ENCODE results near the gene H2BW1. TPM values are rescaled to one million over a fixed set of nuclear protein-coding genes. Genes with fewer than 3 reads are reported as not detected.
"Not testable (repeated sequence)": the region's sequence is repeated elsewhere in the genome, so short reads cannot be mapped to it uniquely, and the experiment has no call there.

H2BW1 gene
- total RNA-seq, 1 donor from 2014 or later = not detected

GRCh38 chrX:103999234-103999633, 14.3 kb downstream of the H2BW1 start:
- Histone ChIP-seq H4K20me1 (ENCODE audit: low read depth) (no peaks in the 10 kb centered on the region), H3F3A (ENCODE audit: low read depth) (no peaks in the 10 kb centered on the region), H3K27ac (no peak overlapping the region), H3K4me3 (no peak overlapping the region), H3K9me3 (ENCODE audit: low read depth) (no peaks in the 10 kb centered on the region), H2AFZ (replicated peaks) (no peak overlapping the region), H3K27me3 (no peaks in the 10 kb centered on the region), H3K36me3 (no peaks in the 10 kb centered on the region), H3K9ac (no peak overlapping the region), H3K4me2 (no peak overlapping the region), H3K4me1 (no peaks in the 10 kb centered on the region), H3K79me2 (ENCODE audit: low read depth) (no peaks in the 10 kb centered on the region)
- Mint-ChIP-seq H3K4me3 (no peak overlapping the region), H3K36me3 (no peaks in the 10 kb centered on the region), H3K27me3 (ENCODE audit: insufficient read depth, low read depth) (peaks cover 2% of the 10 kb centered on the region), H3K4me1 (peaks cover 4% of the 10 kb centered on the region), H3K9me3 (no peaks in the 10 kb centered on the region), H3K27ac (no peak overlapping the region)
- TF ChIP-seq EZH2 (IDR thresholded peaks at IDR 0.05) (no peak), EZH2phosphoT487 (IDR thresholded peaks at IDR 0.05) (no peak), CTCF (IDR thresholded peaks at IDR 0.05) (no peak)
- no peak for DNase-seq (ENCODE audit: low spot score)

- DNase-seq (ENCODE audit: low spot score); H3K4me1 Mint-ChIP-seq; H3K27ac ChIP-seq; H2AFZ ChIP-seq (replicated peaks); H3K9me3 Mint-ChIP-seq; H3K27ac Mint-ChIP-seq; H3K4me3 Mint-ChIP-seq; H3K79me2 ChIP-seq (ENCODE audit: low read depth); H3K36me3 ChIP-seq; H3K4me2 ChIP-seq; H3K27me3 ChIP-seq; H3K4me1 ChIP-seq; H3K9me3 ChIP-seq (ENCODE audit: low read depth); H3K27me3 Mint-ChIP-seq (ENCODE audit: insufficient read depth, low read depth); H3K36me3 Mint-ChIP-seq; H4K20me1 ChIP-seq (ENCODE audit: low read depth); H3K9ac ChIP-seq; H3K4me3 ChIP-seq; H3F3A ChIP-seq (ENCODE audit: low read depth): not testable (repeated sequence)
These were observed 30.0 kb downstream of the H2BW1 start for GRCh38 chrX:103983508-103983907.

GRCh38 chrX:103962411-103963278, 50.9 kb downstream of the H2BW1 start, which contains the start of gene TMSB15B:
Gene TMSB15B, plus strand, starts transcription at chrX:103962627.
- not testable (repeated sequence) for H3K9ac ChIP-seq; H3K27me3 ChIP-seq; H4K20me1 ChIP-seq (ENCODE audit: low read depth); DNase-seq (ENCODE audit: low spot score); H3K36me3 ChIP-seq; H3K27ac Mint-ChIP-seq; H3K27me3 Mint-ChIP-seq (ENCODE audit: insufficient read depth, low read depth); H3K4me2 ChIP-seq; H3K4me1 ChIP-seq; H3K9me3 Mint-ChIP-seq; H2AFZ ChIP-seq (replicated peaks); H3K27ac ChIP-seq; H3K9me3 ChIP-seq (ENCODE audit: low read depth); H3K79me2 ChIP-seq (ENCODE audit: low read depth); H3K4me1 Mint-ChIP-seq; H3K36me3 Mint-ChIP-seq; H3F3A ChIP-seq (ENCODE audit: low read depth); H3K4me3 Mint-ChIP-seq; H3K4me3 ChIP-seq

Other genes starting within 250 kb of the H2BW1 start
- 106 and 107 TPM in 2 replicates for gene PLP1, start 236.9 kb downstream of the H2BW1 start, total RNA-seq (ENCODE audit: low replicate concordance)
- 2.2 and 2.4 TPM in 2 replicates for gene RAB9B, start 181.5 kb downstream of the H2BW1 start, total RNA-seq (ENCODE audit: low replicate concordance)
- 30.2 and 47.4 TPM in 2 replicates for gene TMSB15B, start 51.1 kb downstream of the H2BW1 start, total RNA-seq (ENCODE audit: low replicate concordance)
- not detected in 2 replicates for gene H2BW2, start 26.2 kb upstream of the H2BW1 start, total RNA-seq (ENCODE audit: low replicate concordance)
- 18.8 and 20.6 TPM in 2 replicates for gene TMSB15C, start 62.5 kb upstream of the H2BW1 start, total RNA-seq (ENCODE audit: low replicate concordance)
- 4.6 and 5.1 TPM in 2 replicates for gene ZCCHC18, start 98.8 kb upstream of the H2BW1 start, total RNA-seq (ENCODE audit: low replicate concordance)
- gene SLC25A53, start 143.3 kb upstream of the H2BW1 start, total RNA-seq (ENCODE audit: low replicate concordance) = 4.0 and 4.4 TPM in 2 replicates
- 17.9 and 28.8 TPM in 2 replicates for gene FAM199X, start 152.7 kb upstream of the H2BW1 start, total RNA-seq (ENCODE audit: low replicate concordance)
- not detected in 2 replicates for gene ESX1, start 241.2 kb upstream of the H2BW1 start, total RNA-seq (ENCODE audit: low replicate concordance)

Measured in neural progenitor cell (in vitro differentiated cells).